ENCODE measurements around the gene STIMATE.

Gene STIMATE

DNA sequence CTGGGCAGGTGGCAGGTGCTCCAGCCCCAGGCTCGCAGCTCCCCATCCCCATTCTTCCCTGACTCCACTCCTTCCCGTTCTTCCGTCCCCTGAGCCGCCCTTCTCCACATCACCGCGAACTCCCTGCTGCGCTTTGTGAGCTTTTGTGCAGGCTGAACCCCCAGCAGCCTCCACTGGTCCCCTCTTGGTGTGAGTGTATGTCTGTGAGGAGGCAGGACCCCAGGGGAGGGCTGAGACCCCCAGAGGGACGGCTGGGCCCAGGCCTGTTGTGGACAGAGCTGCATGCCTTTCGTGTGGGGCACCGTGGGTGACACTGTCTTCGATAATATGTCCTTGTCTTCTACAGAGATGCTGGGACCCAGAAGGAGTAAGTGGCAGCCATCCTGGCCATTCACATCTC, 110.1 kb downstream of the STIMATE start:
- no peak for TF ChIP-seq JUND (IDR thresholded peaks at IDR 0.05; ENCODE audit: low read depth)
- no peak for DNase-seq (ENCODE audit: low read depth in 1 of 2, low spot score in 1 of 2)
- in situ Hi-C loops (cut with HindIII; ENCODE audit: low pct_unique_long_range_greater_than_20kb, low sequenced_read_pairs): no loop called here

Data from T47D (cell line).